Neutrophil (primary cell): ENCODE data around the gene ASIC2.

Experiments used
- H3K27ac ChIP-seq: fragments of 200-600 bp; sonication (generic); 2 replicates; pipeline ENCODE4 v1.5.1; 2016; ENCODE audit warnings: mild to moderate bottlenecking, moderate library complexity
- H3K27me3 ChIP-seq: fragments of 200-600 bp; sonication (generic); 2 replicates; pipeline ENCODE4 v1.6.0; 2016; ENCODE audit warnings: mild to moderate bottlenecking
- H3K36me3 ChIP-seq: fragments of 200-600 bp; sonication (generic); 2 replicates; pipeline ENCODE4 v1.5.1; 2017
- H3K4me1 ChIP-seq, 2 experiments: fragments of 200-600 bp in 1 of 2; sonication (generic) in 1 of 2; 1 replicate in 1 of 2; 2 replicates in 1 of 2; pipeline versions ENCODE4 v1.5.1 to v1.6.1; 2013 to 2016; ENCODE audit warnings: low read depth in 1 of 2, low read length in 1 of 2, mild to moderate bottlenecking in 1 of 2, moderate library complexity in 1 of 2; ENCODE audit not compliant: control insufficient read depth in 1 of 2, insufficient read depth in 1 of 2
- H3K4me3 ChIP-seq, 2 experiments: fragments of 200-600 bp in 1 of 2; sonication (generic) in 1 of 2; 1 replicate in 1 of 2; 2 replicates in 1 of 2; pipeline ENCODE4 v1.5.1; 2013 to 2016; ENCODE audit warnings: low read depth in 1 of 2, low read length in 1 of 2, mild to moderate bottlenecking in 1 of 2, moderate library complexity in 1 of 2
- H3K9me3 ChIP-seq: fragments of 200-600 bp; sonication (generic); 2 replicates; pipeline ENCODE4 v1.5.1; 2016
- TF ChIP-seq, protein P1 (sequence below): fragments of 200-600 bp; sonication (generic); IDR thresholded peaks from 2 replicates; pipeline ENCODE4 v1.5.1; 2016; ENCODE audit warnings: antibody characterized with exemption

The ASIC2 gene

DNA sequence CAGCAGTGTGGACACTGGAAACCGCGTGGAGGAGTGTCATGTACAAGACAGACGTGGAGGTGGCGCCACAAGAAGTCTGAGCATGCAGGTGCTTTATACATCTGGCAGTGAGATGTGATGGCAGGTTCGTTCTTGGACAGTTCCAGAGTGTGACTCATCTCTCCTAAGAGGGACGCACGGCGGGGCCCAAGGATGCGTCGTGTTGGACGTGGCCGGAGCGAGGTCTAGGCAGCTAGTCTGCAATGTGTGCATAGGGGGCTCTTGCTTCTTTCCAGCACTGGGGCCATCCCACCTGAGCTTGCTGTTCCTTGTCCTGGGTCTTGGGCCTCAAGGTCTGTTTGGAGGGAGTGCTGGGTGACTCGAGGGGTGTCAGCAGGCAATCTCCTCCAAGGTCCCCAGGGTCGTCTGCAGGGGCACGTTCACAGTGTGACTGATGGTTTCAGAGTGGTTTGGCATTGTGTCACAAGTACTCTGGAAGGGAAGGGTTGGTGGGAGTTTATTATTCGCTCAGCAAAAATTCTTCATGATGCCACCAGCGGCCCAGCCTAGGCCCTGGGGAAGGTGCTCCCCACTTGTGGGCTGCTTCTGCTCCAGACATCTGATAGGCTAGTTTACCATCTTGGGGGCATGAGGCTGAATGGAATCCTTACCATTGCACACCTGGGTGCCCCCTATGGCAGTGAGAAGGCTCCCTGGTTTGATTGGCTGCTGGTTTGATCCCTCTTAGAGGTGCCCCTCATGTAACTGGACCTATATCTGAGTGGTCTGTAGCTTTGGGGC lies 279.3 kb downstream of the ASIC2 start:
- Histone ChIP-seq H3K36me3 (no peaks in the 10 kb centered on the region), H3K27ac (no peak overlapping the region), H3K4me1 (no peaks in the 10 kb centered on the region), H3K9me3 (no peaks in the 10 kb centered on the region), H3K4me3 (no peak overlapping the region), H3K27me3 (no peaks in the 10 kb centered on the region)
- TF ChIP-seq, protein P1, sequence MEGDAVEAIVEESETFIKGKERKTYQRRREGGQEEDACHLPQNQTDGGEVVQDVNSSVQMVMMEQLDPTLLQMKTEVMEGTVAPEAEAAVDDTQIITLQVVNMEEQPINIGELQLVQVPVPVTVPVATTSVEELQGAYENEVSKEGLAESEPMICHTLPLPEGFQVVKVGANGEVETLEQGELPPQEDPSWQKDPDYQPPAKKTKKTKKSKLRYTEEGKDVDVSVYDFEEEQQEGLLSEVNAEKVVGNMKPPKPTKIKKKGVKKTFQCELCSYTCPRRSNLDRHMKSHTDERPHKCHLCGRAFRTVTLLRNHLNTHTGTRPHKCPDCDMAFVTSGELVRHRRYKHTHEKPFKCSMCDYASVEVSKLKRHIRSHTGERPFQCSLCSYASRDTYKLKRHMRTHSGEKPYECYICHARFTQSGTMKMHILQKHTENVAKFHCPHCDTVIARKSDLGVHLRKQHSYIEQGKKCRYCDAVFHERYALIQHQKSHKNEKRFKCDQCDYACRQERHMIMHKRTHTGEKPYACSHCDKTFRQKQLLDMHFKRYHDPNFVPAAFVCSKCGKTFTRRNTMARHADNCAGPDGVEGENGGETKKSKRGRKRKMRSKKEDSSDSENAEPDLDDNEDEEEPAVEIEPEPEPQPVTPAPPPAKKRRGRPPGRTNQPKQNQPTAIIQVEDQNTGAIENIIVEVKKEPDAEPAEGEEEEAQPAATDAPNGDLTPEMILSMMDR = no peak

DNA sequence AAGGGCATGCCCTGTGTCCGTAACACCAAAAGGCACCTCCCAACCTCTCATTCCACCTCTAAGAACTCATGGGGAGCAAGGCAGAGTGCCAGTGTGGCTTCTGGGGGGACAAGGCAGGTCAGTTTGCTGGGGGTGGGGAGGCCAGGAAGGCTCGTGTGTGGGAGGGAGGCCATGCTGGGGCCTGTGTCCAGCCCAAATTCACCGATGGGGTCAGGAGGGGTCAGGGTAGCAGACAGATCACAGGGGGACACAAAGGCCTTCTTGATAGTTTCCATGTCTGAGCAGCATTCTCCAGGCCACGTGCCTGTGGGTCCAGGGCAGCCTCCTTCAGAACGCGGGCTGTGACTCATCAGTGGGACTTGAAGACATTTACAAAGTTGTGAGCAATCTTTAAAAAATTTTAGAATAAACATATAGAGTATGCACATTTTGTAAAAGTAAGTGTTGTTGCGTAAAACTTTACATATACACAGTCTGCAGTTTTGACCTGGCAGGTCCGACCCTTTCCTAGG lies 280.5 kb downstream of the ASIC2 start:
- Histone ChIP-seq H3K9me3 (no peaks in the 10 kb centered on the region), H3K4me1 (no peaks in the 10 kb centered on the region), H3K4me3 (no peak overlapping the region), H3K27me3 (peaks cover 3% of the 10 kb centered on the region), H3K36me3 (no peaks in the 10 kb centered on the region), H3K27ac (no peak overlapping the region)
- TF ChIP-seq, protein P1 = no peak

DNA sequence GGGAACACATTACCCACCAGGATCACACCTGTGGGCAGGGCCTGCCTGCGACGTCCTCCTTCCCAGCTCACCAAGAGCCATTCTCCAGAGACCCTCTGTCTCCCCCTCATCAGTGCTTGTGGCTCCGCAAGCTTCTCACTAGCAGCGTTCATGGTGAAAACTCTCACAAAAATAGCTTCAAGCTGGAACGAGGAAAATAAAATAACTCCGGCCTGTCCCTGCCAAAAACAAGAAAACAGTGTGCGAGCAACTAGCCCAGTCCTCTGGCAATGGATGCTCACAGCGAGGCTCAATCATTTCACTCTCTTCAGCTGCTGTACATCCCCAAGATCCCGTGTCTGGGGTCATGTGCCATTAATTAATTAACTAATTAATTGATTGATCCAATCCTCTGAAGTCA lies 283.5 kb downstream of the ASIC2 start:
- Histone ChIP-seq H3K27me3 (peaks cover 4% of the 10 kb centered on the region), H3K4me1 (no peaks in the 10 kb centered on the region), H3K27ac (no peak overlapping the region), H3K4me3 (no peak overlapping the region), H3K36me3 (no peaks in the 10 kb centered on the region), H3K9me3 (no peaks in the 10 kb centered on the region)
- TF ChIP-seq, protein P1 = no peak

DNA sequence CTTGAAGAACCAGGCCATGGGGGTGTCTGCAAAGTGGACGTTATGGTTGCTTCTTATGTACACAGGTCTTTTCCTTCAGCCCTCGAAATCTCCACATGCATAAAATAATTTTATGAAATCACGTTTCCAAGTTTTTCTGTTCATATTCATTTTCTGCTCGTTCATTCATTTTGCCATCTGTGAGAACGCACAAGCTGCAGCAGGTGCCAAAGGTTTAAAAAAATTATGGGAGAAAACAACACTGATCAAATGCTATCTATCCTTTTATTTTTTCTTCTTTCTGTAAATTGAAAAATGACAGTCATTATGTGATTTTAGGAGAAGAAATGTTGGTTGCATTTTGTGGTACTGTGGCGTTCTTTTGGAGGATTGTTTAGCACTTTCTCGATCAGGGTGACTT lies 285.9 kb downstream of the ASIC2 start:
- no peak overlapping the region for H3K27ac ChIP-seq
- H3K4me3 ChIP-seq = no peak overlapping the region
- TF ChIP-seq, protein P1 = no peak
- peaks cover 4% of the 10 kb centered on the region for H3K27me3 ChIP-seq
- H3K9me3 ChIP-seq = no peaks in the 10 kb centered on the region
- no peaks in the 10 kb centered on the region for H3K36me3 ChIP-seq
- H3K4me1 ChIP-seq = no peaks in the 10 kb centered on the region

DNA sequence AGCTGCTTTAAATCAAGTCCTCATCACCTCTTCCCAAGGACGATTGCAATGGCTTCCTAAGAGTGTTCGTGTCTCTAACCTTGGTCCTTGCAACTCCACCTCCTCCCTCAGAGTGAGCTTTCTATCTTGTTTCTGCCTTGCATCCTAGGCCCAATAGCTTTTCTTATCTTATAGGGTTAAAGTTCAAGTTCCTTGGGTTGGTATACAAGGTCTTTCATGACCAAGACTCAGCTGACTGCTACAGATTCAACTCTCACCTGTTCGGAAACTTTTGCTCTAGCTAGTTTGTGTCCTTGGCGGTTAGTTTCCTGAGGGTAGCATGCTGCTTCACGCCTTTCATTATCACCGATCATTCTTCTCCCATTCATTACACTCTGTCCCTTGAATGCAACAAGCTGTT lies 290.8 kb downstream of the ASIC2 start:
- H3K27me3 ChIP-seq = peaks cover 13% of the 10 kb centered on the region
- TF ChIP-seq, protein P1 = no peak
- no peaks in the 10 kb centered on the region for H3K9me3 ChIP-seq
- H3K27ac ChIP-seq = no peak overlapping the region
- H3K4me3 ChIP-seq = no peak overlapping the region
- H3K36me3 ChIP-seq = no peaks in the 10 kb centered on the region
- no peaks in the 10 kb centered on the region for H3K4me1 ChIP-seq
